Sigmoid colon (tissue), 4 donors: ENCODE measurements around the gene COX7A2.

Experiments
- EP300 ChIP-seq, 4 donors: sonication (generic); formaldehyde crosslinking; IDR thresholded peaks; one replicate each; pipeline ENCODE4 v1.6.1; 2017; ENCODE audit warnings: antibody characterized with exemption in 4 of 4
- POLR2A ChIP-seq, 2 donors: fragments of 450-650 bp; IDR thresholded peaks; one replicate each; pipeline ENCODE4 v1.6.1; 2016; ENCODE audit warnings: antibody characterized with exemption in 2 of 2, mild to moderate bottlenecking in 2 of 2, moderate library complexity in 2 of 2
- POLR2AphosphoS5 ChIP-seq, 4 donors: sonication (generic); formaldehyde crosslinking; IDR thresholded peaks; one replicate each; pipeline ENCODE4 v1.6.1; 2017; ENCODE audit warnings: antibody characterized with exemption in 4 of 4
- TF ChIP-seq, protein P1 (sequence below), 4 experiments: fragments of 450-650 bp in 3 of 4; fragments of 200-600 bp in 1 of 4; IDR thresholded peaks; one replicate each; pipeline ENCODE4 v1.5.1; 2016 to 2019; ENCODE audit warnings: antibody characterized with exemption in 4 of 4, mild to moderate bottlenecking in 3 of 4, moderate library complexity in 2 of 4

DNA sequence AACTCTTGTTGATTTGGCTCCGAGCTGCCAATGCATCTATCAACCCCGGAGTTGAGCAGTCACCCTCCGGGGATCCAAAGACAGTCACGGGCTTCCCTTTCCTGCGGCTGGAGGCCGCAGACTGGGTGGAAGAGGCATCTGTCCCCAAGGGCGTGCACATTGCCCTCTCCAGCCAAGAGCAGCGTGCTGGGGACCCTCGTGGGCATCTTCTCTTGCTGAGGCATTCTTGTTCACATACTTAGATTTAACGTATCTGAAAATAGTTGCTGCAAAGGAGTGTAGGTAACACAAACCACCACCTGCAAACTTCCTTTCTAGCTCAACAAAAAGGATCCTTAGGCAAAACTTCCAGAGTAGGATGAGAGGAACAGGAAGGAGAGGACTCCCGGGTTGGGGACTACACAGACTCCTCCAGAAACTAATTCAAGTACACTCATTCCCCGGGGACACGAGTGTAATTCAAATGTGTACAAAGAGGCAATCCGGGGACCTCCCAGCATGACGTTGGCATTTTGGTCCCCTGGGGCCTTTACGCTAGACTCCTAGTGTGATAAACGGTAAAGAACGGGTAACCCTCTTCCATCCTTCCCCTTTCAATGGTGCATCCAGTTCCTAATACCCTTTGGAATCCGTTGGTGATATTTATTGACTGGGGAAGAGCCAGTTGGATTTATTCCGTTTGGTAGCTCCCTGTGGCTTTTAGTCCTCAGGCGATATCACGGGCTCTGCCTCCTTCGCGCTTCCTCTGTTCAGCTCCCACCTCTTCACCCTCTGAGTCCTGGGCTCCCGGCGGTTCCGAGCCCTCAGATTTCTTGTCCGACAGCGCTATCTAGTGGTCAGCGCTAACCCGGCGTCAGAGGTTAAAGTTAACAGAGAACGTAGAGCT lies 35.1 kb downstream of the COX7A2 start:
- TF ChIP-seq, protein P1, sequence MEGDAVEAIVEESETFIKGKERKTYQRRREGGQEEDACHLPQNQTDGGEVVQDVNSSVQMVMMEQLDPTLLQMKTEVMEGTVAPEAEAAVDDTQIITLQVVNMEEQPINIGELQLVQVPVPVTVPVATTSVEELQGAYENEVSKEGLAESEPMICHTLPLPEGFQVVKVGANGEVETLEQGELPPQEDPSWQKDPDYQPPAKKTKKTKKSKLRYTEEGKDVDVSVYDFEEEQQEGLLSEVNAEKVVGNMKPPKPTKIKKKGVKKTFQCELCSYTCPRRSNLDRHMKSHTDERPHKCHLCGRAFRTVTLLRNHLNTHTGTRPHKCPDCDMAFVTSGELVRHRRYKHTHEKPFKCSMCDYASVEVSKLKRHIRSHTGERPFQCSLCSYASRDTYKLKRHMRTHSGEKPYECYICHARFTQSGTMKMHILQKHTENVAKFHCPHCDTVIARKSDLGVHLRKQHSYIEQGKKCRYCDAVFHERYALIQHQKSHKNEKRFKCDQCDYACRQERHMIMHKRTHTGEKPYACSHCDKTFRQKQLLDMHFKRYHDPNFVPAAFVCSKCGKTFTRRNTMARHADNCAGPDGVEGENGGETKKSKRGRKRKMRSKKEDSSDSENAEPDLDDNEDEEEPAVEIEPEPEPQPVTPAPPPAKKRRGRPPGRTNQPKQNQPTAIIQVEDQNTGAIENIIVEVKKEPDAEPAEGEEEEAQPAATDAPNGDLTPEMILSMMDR (IDR thresholded peaks at IDR 0.05): peak; percentile 74 to 87 (median 82)
- TF ChIP-seq EP300 (IDR thresholded peaks at IDR 0.05) (no peak), POLR2AphosphoS5 (IDR thresholded peaks at IDR 0.05) (no peak), POLR2A (IDR thresholded peaks at IDR 0.05) (no peak)
